PFSK-1 (cell line): ENCODE results near the gene PRMT9.

Experiments
- POLR2AphosphoS5 ChIP-seq: IDR thresholded peaks from 2 replicates; pipeline ENCODE4 v1.6.1; 2012; ENCODE audit warnings: low read depth, mild to moderate bottlenecking, control low read depth, low read length, moderate library complexity
- SIN3A ChIP-seq: IDR thresholded peaks from 2 replicates; pipeline ENCODE4 v1.6.1; 2012; ENCODE audit warnings: mild to moderate bottlenecking, low read length, moderate library complexity, borderline replicate concordance; ENCODE audit not compliant: insufficient read depth
- TAF1 ChIP-seq: IDR thresholded peaks from 2 replicates; pipeline ENCODE4 v1.6.1; 2012; ENCODE audit warnings: low read length, control low read depth, borderline replicate concordance; ENCODE audit not compliant: insufficient read depth
- TF ChIP-seq, protein P1 (sequence below), 2 experiments: IDR thresholded peaks; 2 replicates each; pipeline versions ENCODE4 v1.6.1 to v1.8.0; 2011 to 2012; ENCODE audit warnings: low read depth in 2 of 2, low read length in 2 of 2, control low read depth in 1 of 2, inconsistent platforms in 1 of 2, mild to moderate bottlenecking in 1 of 2, moderate library complexity in 1 of 2; ENCODE audit not compliant: insufficient read depth in 1 of 2

DNA sequence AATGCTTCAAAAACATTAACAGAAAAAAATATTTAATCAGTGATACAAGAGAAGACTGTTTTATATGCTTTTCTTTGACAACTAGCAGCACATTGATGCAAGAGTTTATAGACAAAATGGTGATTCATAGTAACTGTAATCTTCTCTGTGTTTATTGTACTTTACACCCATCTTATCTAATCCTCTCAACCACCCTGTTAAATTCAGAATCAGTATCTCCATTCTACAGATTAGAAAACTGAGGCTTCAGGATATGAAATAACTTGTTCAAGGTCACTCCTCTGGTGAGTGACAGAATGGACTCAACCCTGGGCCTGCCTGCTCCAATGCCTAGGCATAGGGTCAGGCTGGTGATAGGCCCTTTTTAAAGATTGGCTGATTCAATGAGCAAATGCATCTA is 92.9 kb downstream of the PRMT9 start:
- TF ChIP-seq, protein P1, sequence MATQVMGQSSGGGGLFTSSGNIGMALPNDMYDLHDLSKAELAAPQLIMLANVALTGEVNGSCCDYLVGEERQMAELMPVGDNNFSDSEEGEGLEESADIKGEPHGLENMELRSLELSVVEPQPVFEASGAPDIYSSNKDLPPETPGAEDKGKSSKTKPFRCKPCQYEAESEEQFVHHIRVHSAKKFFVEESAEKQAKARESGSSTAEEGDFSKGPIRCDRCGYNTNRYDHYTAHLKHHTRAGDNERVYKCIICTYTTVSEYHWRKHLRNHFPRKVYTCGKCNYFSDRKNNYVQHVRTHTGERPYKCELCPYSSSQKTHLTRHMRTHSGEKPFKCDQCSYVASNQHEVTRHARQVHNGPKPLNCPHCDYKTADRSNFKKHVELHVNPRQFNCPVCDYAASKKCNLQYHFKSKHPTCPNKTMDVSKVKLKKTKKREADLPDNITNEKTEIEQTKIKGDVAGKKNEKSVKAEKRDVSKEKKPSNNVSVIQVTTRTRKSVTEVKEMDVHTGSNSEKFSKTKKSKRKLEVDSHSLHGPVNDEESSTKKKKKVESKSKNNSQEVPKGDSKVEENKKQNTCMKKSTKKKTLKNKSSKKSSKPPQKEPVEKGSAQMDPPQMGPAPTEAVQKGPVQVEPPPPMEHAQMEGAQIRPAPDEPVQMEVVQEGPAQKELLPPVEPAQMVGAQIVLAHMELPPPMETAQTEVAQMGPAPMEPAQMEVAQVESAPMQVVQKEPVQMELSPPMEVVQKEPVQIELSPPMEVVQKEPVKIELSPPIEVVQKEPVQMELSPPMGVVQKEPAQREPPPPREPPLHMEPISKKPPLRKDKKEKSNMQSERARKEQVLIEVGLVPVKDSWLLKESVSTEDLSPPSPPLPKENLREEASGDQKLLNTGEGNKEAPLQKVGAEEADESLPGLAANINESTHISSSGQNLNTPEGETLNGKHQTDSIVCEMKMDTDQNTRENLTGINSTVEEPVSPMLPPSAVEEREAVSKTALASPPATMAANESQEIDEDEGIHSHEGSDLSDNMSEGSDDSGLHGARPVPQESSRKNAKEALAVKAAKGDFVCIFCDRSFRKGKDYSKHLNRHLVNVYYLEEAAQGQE (IDR thresholded peaks at IDR 0.05; ENCODE audit: insufficient read depth in 1 of 2, low read depth in 2 of 2, low read length in 2 of 2), result no peak
- TF ChIP-seq POLR2AphosphoS5 (no peak), SIN3A (no peak), TAF1 (no peak)
